ENCODE results near the gene PARVA.

DNA sequence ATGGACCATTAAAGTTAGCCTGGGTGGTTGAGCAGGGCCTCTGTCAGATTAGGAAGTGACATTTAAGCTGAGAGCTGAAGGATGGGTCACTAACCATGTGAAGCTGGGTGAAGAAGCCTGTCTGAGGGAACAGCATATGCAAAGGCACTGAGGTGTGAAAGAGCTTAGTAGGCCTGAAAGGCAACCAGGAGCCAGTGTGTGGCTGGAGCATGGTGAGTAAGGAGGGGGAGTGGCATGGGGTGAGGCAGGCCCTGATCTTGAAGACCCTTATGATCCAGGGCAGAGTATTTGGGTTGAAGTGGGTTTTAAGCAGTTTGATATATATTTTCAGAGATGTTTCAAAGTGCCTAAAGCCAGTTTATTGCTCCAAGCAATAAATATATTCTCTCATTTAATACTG lies 48.8 kb downstream of the PARVA start:
- TF ChIP-seq, protein P1, sequence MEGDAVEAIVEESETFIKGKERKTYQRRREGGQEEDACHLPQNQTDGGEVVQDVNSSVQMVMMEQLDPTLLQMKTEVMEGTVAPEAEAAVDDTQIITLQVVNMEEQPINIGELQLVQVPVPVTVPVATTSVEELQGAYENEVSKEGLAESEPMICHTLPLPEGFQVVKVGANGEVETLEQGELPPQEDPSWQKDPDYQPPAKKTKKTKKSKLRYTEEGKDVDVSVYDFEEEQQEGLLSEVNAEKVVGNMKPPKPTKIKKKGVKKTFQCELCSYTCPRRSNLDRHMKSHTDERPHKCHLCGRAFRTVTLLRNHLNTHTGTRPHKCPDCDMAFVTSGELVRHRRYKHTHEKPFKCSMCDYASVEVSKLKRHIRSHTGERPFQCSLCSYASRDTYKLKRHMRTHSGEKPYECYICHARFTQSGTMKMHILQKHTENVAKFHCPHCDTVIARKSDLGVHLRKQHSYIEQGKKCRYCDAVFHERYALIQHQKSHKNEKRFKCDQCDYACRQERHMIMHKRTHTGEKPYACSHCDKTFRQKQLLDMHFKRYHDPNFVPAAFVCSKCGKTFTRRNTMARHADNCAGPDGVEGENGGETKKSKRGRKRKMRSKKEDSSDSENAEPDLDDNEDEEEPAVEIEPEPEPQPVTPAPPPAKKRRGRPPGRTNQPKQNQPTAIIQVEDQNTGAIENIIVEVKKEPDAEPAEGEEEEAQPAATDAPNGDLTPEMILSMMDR (IDR thresholded peaks at IDR 0.05 in 2 of 3, conservative IDR thresholded peaks at IDR 0.05 in 1 of 3; ENCODE audit: insufficient read depth in 2 of 3, low read depth in 1 of 3, low read length in 3 of 3): no peak
- TF ChIP-seq NFYB (IDR thresholded peaks at IDR 0.05; ENCODE audit: extremely low read depth, insufficient read length): no peak
- no peak for TF ChIP-seq PHF20 (IDR thresholded peaks at IDR 0.05; ENCODE audit: partially characterized antibody)

Measured in K562 (cell line).